ENCODE measurements around the gene HIF3A.

HIF3A gene

DNA sequence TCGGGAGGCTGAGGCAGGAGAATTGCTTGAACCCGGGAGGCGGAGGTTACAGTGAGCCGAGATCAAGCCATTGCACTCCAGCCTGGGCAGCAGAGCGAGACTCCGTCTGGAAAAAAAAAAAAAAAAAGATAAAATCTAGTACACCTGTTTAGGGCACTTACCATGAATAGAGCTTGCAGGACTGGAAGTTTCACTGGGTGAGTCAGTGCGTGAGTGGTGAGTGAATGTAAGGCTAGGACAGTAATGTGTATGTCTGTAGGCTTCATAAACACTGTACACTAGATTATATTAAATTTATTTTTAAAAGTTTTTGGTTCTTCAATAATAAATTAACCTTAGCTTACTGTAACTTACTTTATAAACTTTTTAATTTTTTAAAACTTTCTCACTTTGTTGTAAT is 73.0 kb downstream of the HIF3A start:
- no peak overlapping the region for H2AFZ ChIP-seq (ENCODE audit: low read length)
- no peaks in the 10 kb centered on the region for H3K27me3 ChIP-seq (replicated peaks; ENCODE audit: insufficient read depth, low read length)
- DNase-seq: no peak
- no peaks in the 10 kb centered on the region for H3K36me3 ChIP-seq (replicated peaks; ENCODE audit: insufficient read depth, low read length)
- no peaks in the 10 kb centered on the region for H4K20me1 ChIP-seq (ENCODE audit: insufficient read depth, low read length)
- no peaks in the 10 kb centered on the region for H3K4me1 ChIP-seq (ENCODE audit: low read length)
- H3K79me2 ChIP-seq (ENCODE audit: low read length): peaks cover 81% of the 10 kb centered on the region
- H3K9ac ChIP-seq (ENCODE audit: low read length): no peak overlapping the region
- no peak overlapping the region for H3K27ac ChIP-seq (ENCODE audit: low read length)
- H3K9me3 ChIP-seq (replicated peaks; ENCODE audit: insufficient read depth, low read length): no peaks in the 10 kb centered on the region
- TF ChIP-seq EZH2 (optimal IDR thresholded peaks at IDR 0.05; ENCODE audit: low read depth, low read length): no peak
- TF ChIP-seq EZH2phosphoT487 (IDR thresholded peaks at IDR 0.05; ENCODE audit: low read length): no peak
- TF ChIP-seq, protein P1, sequence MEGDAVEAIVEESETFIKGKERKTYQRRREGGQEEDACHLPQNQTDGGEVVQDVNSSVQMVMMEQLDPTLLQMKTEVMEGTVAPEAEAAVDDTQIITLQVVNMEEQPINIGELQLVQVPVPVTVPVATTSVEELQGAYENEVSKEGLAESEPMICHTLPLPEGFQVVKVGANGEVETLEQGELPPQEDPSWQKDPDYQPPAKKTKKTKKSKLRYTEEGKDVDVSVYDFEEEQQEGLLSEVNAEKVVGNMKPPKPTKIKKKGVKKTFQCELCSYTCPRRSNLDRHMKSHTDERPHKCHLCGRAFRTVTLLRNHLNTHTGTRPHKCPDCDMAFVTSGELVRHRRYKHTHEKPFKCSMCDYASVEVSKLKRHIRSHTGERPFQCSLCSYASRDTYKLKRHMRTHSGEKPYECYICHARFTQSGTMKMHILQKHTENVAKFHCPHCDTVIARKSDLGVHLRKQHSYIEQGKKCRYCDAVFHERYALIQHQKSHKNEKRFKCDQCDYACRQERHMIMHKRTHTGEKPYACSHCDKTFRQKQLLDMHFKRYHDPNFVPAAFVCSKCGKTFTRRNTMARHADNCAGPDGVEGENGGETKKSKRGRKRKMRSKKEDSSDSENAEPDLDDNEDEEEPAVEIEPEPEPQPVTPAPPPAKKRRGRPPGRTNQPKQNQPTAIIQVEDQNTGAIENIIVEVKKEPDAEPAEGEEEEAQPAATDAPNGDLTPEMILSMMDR (IDR thresholded peaks at IDR 0.05; ENCODE audit: low read length): no peak
- H3K4me3 ChIP-seq (ENCODE audit: low read length): no peak overlapping the region
- no peaks in the 10 kb centered on the region for H3K9me2 ChIP-seq (replicated peaks; ENCODE audit: insufficient read depth, low read length)
- no peaks in the 10 kb centered on the region for H3F3A ChIP-seq (ENCODE audit: insufficient read depth, low read length)
- H3K4me2 ChIP-seq (ENCODE audit: low read depth, low read length): no peak overlapping the region

- Histone ChIP-seq H3K27ac (ENCODE audit: low read length) (no peak overlapping the region), H3K4me3 (ENCODE audit: low read length) (no peak overlapping the region), H3K9me3 (replicated peaks; ENCODE audit: insufficient read depth, low read length) (no peaks in the 10 kb centered on the region), H3F3A (ENCODE audit: insufficient read depth, low read length) (no peaks in the 10 kb centered on the region), H4K20me1 (ENCODE audit: insufficient read depth, low read length) (no peaks in the 10 kb centered on the region), H3K27me3 (replicated peaks; ENCODE audit: insufficient read depth, low read length) (no peaks in the 10 kb centered on the region), H3K36me3 (replicated peaks; ENCODE audit: insufficient read depth, low read length) (no peaks in the 10 kb centered on the region), H3K4me2 (ENCODE audit: low read depth, low read length) (no peak overlapping the region), H3K79me2 (ENCODE audit: low read length) (peaks cover 71% of the 10 kb centered on the region), H3K9me2 (replicated peaks; ENCODE audit: insufficient read depth, low read length) (no peaks in the 10 kb centered on the region), H2AFZ (ENCODE audit: low read length) (no peak overlapping the region), H3K4me1 (ENCODE audit: low read length) (no peaks in the 10 kb centered on the region), H3K9ac (ENCODE audit: low read length) (no peak overlapping the region)
- TF ChIP-seq, protein P1 (IDR thresholded peaks at IDR 0.05; ENCODE audit: low read length): no peak
- no peak for DNase-seq
Measured at GRCh38 chr19:46371371-46371901, 74.6 kb downstream of the HIF3A start.

- Histone ChIP-seq H4K20me1 (ENCODE audit: insufficient read depth, low read length) (no peaks in the 10 kb centered on the region), H3K4me2 (ENCODE audit: low read depth, low read length) (no peak overlapping the region), H3K4me3 (ENCODE audit: low read length) (no peak overlapping the region), H2AFZ (ENCODE audit: low read length) (no peak overlapping the region), H3F3A (ENCODE audit: insufficient read depth, low read length) (no peaks in the 10 kb centered on the region), H3K9me2 (replicated peaks; ENCODE audit: insufficient read depth, low read length) (no peaks in the 10 kb centered on the region), H3K9me3 (replicated peaks; ENCODE audit: insufficient read depth, low read length) (no peaks in the 10 kb centered on the region), H3K9ac (ENCODE audit: low read length) (no peak overlapping the region), H3K4me1 (ENCODE audit: low read length) (no peaks in the 10 kb centered on the region), H3K79me2 (ENCODE audit: low read length) (peaks cover 55% of the 10 kb centered on the region), H3K27ac (ENCODE audit: low read length) (no peak overlapping the region), H3K27me3 (replicated peaks; ENCODE audit: insufficient read depth, low read length) (no peaks in the 10 kb centered on the region), H3K36me3 (replicated peaks; ENCODE audit: insufficient read depth, low read length) (no peaks in the 10 kb centered on the region)
- no peak for DNase-seq
- no peak for TF ChIP-seq EZH2phosphoT487 (IDR thresholded peaks at IDR 0.05; ENCODE audit: low read length)
- TF ChIP-seq, protein P1 (IDR thresholded peaks at IDR 0.05; ENCODE audit: low read length): no peak
- no peak for TF ChIP-seq EZH2 (optimal IDR thresholded peaks at IDR 0.05; ENCODE audit: low read depth, low read length)
Measured at GRCh38 chr19:46372901-46373490, 76.2 kb downstream of the HIF3A start.
